Measurements from ENCODE around the gene MOV10L1.
"Not testable (repeated sequence)": the region's sequence is repeated elsewhere in the genome, so short reads cannot be mapped to it uniquely, and the experiment has no call there.

MOV10L1 gene

DNA sequence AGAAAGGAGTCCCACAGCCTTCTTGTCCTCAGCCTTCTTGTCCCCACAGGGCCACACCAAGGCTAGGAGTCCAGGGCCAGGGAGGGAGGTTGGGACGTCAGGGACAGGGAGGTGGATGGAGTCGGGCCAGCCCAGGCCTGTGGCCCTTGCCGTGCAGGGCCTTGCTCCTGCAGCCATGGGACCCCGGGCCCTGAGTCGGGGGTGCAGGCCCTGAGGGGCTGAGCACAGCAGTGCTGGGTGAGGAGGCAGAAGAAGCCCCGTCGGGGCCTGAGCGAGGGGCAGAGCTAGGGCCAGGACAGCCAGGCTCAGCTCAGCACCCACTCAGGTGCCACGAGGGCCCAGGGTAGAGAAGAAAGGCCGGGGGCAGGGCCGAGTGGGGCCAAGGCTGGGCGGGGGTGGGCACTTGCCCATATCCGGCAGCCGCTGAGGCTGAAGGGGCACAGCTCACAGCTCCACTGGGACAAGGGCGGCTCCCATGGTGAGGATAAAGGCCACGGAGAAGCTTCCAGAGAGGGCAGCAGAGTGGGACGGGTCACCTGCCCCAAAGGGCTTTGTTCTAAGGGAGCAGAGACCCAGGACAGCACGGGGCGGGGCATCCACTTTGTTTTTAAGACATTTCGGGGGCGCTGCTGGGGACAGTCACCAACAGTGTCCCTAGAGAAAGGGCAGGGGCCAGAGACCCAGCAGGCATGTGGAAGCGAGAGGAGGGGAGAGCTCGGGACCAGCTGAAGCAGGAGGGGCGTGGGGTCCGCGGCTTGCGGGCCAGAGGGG, 8.2 kb upstream of the MOV10L1 start:
- no peak for DNase-seq

DNA sequence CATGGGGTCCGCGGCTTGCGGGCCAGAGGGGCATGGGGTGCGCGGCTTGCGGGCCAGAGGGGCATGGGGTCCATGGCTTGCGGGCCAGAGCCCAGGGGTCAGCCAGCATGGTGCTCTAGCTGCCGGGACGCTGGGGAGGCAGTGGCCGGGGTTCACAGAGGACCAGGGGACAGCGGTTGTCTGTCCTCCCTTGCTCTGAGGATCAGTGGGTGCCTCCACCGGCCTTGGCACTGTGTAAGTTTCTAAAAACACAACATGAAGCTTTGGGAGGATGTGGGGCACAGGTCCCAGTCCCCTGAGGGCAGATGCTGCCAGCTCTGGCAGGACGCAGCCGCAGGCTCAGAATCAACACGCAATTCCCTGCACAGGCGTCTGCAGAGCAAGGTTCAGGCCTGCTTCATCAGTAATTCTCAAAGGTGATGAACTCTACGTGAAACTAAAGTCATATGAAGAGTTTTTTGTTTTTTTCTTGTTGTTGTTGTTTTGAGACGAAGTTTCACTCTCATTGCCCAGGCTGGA, 7.5 kb upstream of the MOV10L1 start:
- no peak for DNase-seq

- DNase-seq = no peak
Observed at GRCh38 chr22:50082961-50083461, 6.8 kb upstream of the MOV10L1 start.

DNA sequence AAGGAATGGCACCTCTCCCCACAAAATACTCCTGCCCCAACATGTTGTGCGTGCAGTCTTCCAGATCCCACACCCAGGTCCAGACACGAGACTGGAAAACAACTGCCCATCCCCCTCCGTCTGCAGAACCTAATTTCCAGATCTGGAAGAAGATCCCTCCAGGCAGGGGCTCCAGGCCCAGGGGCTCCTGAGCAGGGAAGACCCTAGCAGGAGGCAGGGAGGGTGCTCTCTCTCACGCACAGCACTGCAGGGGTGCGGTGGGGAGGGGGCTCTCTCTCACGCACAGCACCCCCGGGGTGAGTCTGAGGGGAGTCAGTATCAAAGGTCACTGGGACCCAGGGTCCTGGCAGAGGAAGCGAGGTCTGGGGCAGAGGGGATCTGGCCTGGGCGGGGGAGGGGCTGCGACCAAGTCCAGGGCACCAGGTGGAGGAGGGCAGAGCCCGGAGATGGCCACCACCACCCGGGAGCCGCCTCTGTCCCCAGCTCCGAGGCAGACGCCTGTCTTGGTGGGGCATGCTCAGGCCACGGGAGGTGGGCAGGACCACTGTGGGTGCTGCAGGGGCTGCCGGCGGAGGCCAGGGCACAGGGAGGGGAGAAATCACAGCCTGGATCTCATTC, 6.2 kb upstream of the MOV10L1 start:
- no peak for DNase-seq

GRCh38 chr22:50084080-50084477, 5.7 kb upstream of the MOV10L1 start:
- no peak for DNase-seq

DNA sequence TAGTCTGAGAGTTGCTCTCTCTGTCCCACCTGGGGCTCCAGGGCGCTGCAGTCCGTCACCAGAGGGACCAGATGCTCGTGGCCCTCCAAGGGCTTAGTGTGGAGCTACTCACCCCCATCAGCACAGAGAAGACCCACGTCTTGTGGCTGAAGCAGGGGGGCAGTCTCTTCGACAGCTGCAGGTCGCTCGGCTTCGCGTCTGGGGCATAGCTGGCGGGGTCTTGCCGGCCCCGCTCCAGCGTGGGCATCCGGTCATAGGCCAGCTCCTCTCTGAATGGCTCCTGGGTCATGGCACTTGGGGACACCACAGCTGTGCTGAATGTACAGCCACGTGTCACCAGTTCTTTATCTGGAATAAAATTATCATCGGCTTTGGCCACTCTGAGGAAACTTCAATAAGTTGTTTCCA, 5.2 kb upstream of the MOV10L1 start:
- DNase-seq = no peak

DNA sequence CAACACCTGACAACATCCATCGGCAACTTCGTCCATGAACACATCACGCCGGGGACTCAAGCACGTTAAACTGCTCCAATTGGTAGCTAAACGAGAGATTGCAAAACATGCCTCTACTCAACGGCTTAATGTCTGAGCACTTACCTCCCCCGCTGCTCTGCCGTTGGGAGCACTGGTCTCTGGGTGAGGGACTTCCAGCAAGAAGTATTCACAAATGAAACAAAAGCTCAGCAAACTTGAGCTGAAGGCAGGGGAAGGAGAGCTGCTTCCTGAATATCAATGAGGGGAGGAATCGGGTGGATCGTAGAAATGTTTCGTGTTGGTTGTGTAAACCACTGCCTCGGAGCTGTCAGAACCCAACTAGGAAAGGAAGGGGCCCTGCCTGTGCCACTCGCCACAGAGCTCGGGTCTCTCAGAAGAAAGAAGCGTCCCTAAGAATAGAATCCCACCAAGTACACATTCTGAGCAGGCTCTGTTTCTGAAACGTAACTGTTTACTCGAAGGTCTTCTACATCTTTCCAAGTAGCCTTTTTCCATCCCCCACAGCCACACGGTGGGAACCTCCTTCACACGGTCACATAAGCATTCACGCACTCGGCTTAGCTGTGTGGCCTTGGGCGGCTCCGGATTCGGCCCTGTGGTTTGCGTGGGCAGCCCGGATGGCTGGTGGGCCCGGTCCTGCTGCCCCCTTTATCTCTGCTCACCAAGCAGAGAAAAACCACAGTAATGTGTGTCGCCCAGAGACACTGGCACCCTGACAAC, 4.4 kb upstream of the MOV10L1 start, which contains the start of gene MLC1:
Gene MLC1 (minus strand): TSS at position 216 of the 762 bp plus-strand sequence. CDS start 524 bp downstream, outside the sequence.
- peak; percentile 65 for DNase-seq

DNA sequence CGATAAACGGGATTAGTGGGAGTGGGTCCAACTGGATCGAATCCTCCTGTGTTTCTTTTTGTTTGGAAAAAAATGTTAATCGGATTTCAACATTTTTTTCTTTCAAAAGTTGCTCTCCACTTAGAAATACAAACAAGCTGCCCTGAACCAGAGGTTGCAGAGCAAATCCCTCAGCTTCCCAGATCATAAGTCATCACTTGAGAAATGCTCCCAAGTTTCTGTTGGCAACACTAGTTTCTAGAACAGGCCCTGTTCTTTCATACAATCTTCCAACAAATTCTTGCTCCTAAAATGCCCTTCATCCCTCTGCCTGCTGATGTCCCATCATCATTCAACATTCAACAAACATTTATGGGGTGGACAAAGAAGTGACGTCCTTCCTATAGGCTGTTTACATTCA, 3.3 kb upstream of the MOV10L1 start:
- no peak for DNase-seq

DNA sequence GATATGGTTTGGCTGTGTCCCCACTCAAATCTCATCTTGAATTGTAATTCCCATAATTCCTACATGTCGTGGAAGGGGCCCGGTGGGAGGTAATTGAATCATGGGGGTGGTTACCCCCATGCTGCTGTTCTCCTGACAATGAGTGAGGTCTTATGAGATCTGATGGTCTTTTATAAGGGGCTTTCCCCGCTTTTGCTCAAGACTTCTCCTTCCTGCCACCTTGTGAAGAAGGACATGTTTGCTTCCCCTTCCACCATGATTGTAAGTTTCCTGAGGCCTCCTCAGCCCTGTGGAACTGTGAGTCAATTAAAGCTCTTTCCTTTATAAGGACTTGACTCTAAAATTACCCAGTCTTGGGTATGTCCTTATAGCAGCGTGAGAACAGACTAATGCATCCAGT, 2.8 kb upstream of the MOV10L1 start:
- DNase-seq = not testable (repeated sequence)

DNA sequence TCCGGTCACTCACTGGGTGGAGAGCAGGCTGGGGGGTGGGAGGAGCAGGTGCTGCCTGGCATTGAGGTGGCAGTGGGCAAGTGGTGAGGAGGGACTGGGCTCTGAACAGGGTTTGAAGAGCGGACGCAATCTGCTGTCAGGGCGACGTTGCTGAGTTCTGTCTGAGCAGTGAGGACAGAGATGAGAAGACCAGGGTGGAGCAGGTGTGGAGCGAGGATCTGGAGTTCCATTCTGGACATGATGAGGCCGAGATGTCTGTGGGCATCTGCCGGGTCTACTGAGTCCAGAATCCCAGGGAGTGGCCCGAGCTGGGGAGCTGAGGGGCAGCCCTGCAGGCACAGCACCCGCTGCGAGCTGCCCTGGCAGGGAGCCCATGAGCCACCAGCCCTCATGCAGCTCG, 2.2 kb upstream of the MOV10L1 start:
- DNase-seq = no peak

DNA sequence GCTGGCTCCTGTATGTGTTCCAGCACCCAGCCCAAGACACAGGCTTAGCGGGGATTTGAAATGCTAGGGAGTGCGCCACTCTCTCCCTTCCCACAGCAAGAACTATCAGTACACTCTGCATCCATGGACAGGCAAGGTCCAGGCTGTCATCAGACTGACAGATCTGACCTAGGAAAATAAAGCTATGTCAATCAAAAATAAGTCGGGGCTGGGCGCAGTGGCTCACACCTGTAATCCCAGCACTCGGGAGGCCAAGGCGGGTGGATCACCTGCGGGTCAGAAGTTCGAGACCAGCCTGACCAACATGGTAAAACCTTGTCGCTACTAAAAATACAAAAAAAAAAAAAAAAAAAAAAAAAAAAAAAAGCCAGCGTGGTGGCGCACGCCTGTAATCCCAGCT, 1.7 kb upstream of the MOV10L1 start:
- no peak for DNase-seq

- DNase-seq = no peak
Observed at GRCh38 chr22:50089231-50089630, 575 bp upstream of the MOV10L1 start.

DNA sequence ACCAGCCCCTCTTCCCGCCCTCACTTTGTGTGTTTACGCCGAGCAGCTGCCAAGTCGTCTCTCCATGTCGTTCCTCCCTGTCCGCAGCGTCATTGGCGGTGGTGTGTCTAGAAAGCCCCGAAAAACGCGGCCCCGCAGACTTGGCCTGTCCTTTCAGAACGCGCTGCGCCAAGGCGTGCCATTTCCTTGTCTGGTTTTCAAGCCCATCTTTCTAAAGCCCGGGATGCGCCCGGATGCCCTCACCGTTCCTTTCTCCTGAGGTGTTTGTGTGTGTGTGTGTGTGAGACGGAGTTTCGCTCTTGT, 557 bp downstream of the MOV10L1 start:
- no peak for DNase-seq

DNA sequence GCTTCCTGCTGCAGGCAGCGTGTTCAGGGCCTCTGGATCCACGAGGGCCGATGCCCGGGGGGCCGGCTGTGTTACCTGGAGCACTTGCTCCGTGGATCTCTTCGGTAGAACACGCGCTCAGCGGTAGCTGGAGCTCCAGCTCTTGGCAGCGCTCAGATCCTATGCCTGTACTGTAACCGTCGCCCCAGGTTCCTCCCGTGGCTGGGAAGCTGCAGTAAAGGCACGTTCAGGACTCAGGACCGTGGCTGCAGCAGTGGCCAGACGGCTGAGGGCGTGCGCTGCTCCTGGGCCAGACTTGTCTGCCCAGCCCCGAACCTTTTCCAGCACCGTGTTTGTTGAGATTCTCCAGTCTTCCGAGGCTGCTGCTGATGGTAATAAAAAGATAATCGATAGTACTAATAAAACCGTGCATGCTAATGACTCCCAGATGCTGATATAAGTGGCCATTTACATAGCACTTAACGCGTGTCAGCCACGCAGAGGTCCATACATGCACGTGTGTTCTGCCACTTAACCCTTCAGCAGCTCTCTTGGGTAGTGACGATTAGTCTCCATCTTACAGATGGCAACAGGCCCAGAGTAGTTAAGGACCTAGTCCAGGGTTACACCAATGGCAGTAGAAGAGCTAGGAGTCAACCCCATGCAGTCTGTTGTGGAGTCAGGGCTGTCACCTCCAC, 1.4 kb downstream of the MOV10L1 start:
- no peak for DNase-seq

GRCh38 chr22:50092342-50092741, 2.5 kb downstream of the MOV10L1 start:
- DNase-seq = no peak

- DNase-seq = no peak
Observed at GRCh38 chr22:50098052-50098451, 8.2 kb downstream of the MOV10L1 start.

GRCh38 chr22:50101870-50102565, 12.2 kb downstream of the MOV10L1 start:
- no peak for DNase-seq

- no peak for DNase-seq
Observed at GRCh38 chr22:50102946-50103345, 13.1 kb downstream of the MOV10L1 start.

- DNase-seq = no peak
Observed at GRCh38 chr22:50104141-50104544, 14.3 kb downstream of the MOV10L1 start.

DNA sequence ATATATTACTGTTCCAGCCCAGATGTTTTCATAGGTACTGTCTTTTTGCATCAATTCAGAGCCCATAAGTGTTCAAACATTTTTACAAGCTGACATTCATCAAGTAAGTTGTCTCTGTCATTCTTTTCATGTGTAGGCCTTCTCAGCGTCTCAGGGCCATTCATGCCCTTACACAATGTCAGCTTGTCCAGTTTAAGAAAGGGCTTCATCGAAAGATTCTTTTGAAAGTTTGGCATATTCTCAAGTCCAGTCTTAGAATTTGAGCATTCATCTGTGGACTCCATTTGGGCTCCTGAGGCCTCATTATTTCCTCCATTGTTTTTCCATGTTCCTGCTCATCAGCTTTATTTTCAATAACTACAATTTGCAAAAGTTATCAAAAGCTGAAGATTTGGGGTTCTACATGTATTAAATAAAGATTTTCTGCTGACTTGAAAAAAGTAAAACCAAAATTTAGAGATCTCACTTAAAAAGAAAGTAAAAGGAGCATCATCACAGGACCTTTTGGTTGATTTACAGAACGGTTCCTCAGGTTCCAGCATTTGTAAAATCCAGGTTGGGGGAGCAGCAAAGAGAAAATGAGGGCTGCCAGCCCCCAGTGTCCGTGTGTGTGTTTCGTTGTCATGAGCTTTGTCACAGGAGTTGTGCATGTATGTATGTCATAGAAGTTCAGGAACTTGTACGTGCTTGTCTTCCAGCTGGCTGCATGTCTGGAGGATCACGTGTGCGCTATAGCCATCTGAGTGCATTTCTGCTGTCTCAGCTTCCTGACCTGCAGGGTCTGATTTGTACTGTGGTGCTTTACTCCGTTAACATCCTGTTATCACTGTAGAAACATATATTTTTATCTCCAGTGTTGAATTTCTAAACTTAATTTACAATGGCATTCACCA, 15.6 kb downstream of the MOV10L1 start:
- DNase-seq = no peak

GRCh38 chr22:50107529-50107928, 17.7 kb downstream of the MOV10L1 start:
- DNase-seq = no peak
